ENCODE measurements around the gene CFB. TPM values are rescaled to one million over a fixed set of nuclear protein-coding genes. Genes with fewer than 3 reads are reported as not detected.

Gene CFB
- total and polyA plus RNA-seq, 9 of the 15 experiments (the other 6 are each of a cell fraction or from before 2014, with no cell fraction given), result 0.08 to 0.91 (median 0.22) TPM; not detected in 4

- 0 out of 4 replicates have a peak, but pooled peaks of 1 of the 2 experiments have one; percentile 19 for TF ChIP-seq MLLT1 (IDR thresholded peaks at IDR 0.05)
- 0 out of 2 replicates have a peak, but pooled peaks have one; percentile 54 for TF ChIP-seq ZNF511 (CRISPR knock-in tag; IDR thresholded peaks at IDR 0.05)
- TF ChIP-seq RREB1 (CRISPR knock-in tag; IDR thresholded peaks at IDR 0.05), result 0 out of 2 replicates have a peak, but pooled peaks have one; percentile 51
- TF ChIP-seq, protein P1, sequence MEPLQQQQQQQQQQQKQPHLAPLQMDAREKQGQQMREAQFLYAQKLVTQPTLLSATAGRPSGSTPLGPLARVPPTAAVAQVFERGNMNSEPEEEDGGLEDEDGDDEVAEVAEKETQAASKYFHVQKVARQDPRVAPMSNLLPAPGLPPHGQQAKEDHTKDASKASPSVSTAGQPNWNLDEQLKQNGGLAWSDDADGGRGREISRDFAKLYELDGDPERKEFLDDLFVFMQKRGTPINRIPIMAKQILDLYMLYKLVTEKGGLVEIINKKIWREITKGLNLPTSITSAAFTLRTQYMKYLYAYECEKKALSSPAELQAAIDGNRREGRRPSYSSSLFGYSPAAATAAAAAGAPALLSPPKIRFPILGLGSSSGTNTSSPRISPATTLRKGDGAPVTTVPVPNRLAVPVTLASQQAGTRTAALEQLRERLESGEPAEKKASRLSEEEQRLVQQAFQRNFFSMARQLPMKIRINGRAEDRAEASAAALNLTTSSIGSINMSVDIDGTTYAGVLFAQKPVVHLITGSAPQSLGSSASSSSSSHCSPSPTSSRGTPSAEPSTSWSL (CRISPR knock-in tag; IDR thresholded peaks at IDR 0.05; ENCODE audit: borderline replicate concordance), result 0 out of 2 replicates have a peak, but pooled peaks have one; percentile 56
- TF ChIP-seq GATAD2A (IDR thresholded peaks at IDR 0.05), result no peak
- peak; percentile 1; the same call in 1 of the 2 replicates for TF ChIP-seq STAT5A (IDR thresholded peaks at IDR 0.05; ENCODE audit: borderline replicate concordance, low read length)
- TF ChIP-seq, protein P2, sequence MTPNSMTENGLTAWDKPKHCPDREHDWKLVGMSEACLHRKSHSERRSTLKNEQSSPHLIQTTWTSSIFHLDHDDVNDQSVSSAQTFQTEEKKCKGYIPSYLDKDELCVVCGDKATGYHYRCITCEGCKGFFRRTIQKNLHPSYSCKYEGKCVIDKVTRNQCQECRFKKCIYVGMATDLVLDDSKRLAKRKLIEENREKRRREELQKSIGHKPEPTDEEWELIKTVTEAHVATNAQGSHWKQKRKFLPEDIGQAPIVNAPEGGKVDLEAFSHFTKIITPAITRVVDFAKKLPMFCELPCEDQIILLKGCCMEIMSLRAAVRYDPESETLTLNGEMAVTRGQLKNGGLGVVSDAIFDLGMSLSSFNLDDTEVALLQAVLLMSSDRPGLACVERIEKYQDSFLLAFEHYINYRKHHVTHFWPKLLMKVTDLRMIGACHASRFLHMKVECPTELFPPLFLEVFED (CRISPR knock-in tag; conservative IDR thresholded peaks at IDR 0.05), result peak; percentile 89
- TF ChIP-seq RERE (CRISPR knock-in tag; IDR thresholded peaks at IDR 0.05; ENCODE audit: borderline replicate concordance), result no peak
- TF ChIP-seq ZC3H4 (CRISPR knock-in tag; IDR thresholded peaks at IDR 0.05; ENCODE audit: borderline replicate concordance), result peak; percentile 57; the same call in 1 of the 2 replicates
- TF ChIP-seq SAFB2 (IDR thresholded peaks at IDR 0.05; ENCODE audit: borderline replicate concordance, low read depth, low read length, severe bottlenecking), result no peak
These were observed 12.5 kb downstream of the CFB start (continued) for GRCh38 chr6:31958412-31958740.
